ENCODE data around the gene BEND7. TPM values are rescaled to one million over a fixed set of nuclear protein-coding genes. Genes with fewer than 3 reads are reported as not detected.

Gene BEND7
- total RNA-seq, 1 donor from 2014 or later: 25.0 TPM

GRCh38 chr10:13500201-13500600, 28.6 kb downstream of the BEND7 start:
- H3K27ac Mint-ChIP-seq (ENCODE audit: unreplicated experiment): no peak overlapping the region
- H3K4me3 Mint-ChIP-seq: no peak overlapping the region
- peaks cover 29% of the 10 kb centered on the region for H3K4me1 Mint-ChIP-seq
- no peak for TF ChIP-seq CTCF (conservative IDR thresholded peaks at IDR 0.05)
- no peaks in the 10 kb centered on the region for H3K9me3 Mint-ChIP-seq
- no peak for DNase-seq (ENCODE audit: low read depth, low spot score)
- no peaks in the 10 kb centered on the region for H3K36me3 Mint-ChIP-seq (ENCODE audit: low read depth)
- H3K27me3 Mint-ChIP-seq (ENCODE audit: low read depth): no peaks in the 10 kb centered on the region

DNA sequence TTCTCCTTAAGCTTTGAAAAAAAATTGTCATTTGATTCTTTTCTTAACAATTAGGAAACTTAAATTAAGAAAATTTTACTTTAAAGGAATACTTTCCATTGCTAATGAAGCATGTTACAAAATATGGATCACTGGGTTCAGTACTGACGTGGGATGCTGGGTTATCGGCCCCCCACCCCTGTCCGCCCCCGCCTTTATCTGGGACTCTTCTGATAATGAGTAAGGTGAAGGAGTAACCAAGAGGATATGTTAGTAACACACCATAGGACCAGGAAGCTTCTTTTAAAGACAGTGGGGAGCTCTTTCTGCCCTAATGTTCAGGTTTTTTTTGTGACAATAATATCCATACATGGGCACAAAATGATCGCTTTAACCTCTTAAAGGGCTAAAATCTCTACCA, 29.7 kb downstream of the BEND7 start:
- Mint-ChIP-seq H3K27ac (ENCODE audit: unreplicated experiment) (no peak overlapping the region), H3K4me1 (peaks cover 32% of the 10 kb centered on the region), H3K27me3 (ENCODE audit: low read depth) (no peaks in the 10 kb centered on the region), H3K9me3 (no peaks in the 10 kb centered on the region), H3K36me3 (ENCODE audit: low read depth) (peaks cover 2% of the 10 kb centered on the region), H3K4me3 (no peak overlapping the region)
- TF ChIP-seq CTCF (conservative IDR thresholded peaks at IDR 0.05): no peak
- no peak for DNase-seq (ENCODE audit: low read depth, low spot score)

- Mint-ChIP-seq H3K4me3 (peak overlapping the region; percentile 32), H3K27ac (ENCODE audit: unreplicated experiment) (no peak overlapping the region)
These were observed 31.9 kb downstream of the BEND7 start for GRCh38 chr10:13496931-13497330.

GRCh38 chr10:13496164-13496563, 32.6 kb downstream of the BEND7 start:
- Mint-ChIP-seq H3K9me3 (no peaks in the 10 kb centered on the region), H3K36me3 (ENCODE audit: low read depth) (peaks cover 2% of the 10 kb centered on the region), H3K27ac (ENCODE audit: unreplicated experiment) (peak overlapping the region; percentile 79), H3K4me1 (peaks cover 24% of the 10 kb centered on the region), H3K4me3 (no peak overlapping the region), H3K27me3 (ENCODE audit: low read depth) (no peaks in the 10 kb centered on the region)
- no peak for DNase-seq (ENCODE audit: low read depth, low spot score)
- TF ChIP-seq CTCF (conservative IDR thresholded peaks at IDR 0.05): no peak

More at GRCh38 chr10:13496931-13497330, 31.9 kb downstream of the BEND7 start:
- peaks cover 2% of the 10 kb centered on the region for H3K36me3 Mint-ChIP-seq (ENCODE audit: low read depth)
- H3K4me1 Mint-ChIP-seq: peaks cover 24% of the 10 kb centered on the region
- TF ChIP-seq CTCF (conservative IDR thresholded peaks at IDR 0.05): no peak
- H3K9me3 Mint-ChIP-seq: no peaks in the 10 kb centered on the region
- no peaks in the 10 kb centered on the region for H3K27me3 Mint-ChIP-seq (ENCODE audit: low read depth)
- DNase-seq (ENCODE audit: low read depth, low spot score): no peak

DNA sequence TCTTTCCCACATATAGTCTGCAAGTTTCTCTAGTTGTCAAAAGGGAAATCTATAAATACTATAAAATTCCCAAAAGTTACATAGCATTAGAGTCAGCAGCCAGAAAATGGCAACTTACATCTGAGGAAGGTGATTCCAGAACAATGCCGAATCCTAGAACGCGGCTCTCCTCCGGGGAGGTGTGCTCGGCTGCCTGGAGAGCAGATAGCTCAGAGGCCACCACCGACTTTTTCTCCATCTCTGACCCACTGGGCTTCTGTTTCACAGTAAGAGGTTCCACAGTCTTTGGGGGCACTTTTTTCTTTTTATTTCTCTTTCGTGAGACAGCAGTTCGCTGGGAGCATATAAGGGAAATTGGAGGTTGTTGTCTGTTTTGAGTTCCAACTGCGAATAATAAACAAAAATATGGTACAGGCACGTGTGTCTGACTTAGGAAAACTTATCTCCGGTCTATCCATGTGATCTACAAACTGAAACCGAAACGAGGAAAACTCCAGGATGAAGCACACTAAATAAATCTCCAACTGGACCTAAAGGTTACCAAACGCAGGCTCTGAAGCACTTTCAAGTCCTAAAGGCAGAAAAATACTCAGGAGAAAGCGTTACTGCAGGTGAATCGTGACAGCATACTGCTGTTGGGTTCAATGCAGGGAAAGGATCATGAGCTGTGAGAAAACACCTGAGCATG, 36.2 kb downstream of the BEND7 start:
- no peak for DNase-seq (ENCODE audit: low read depth, low spot score)
- Mint-ChIP-seq H3K4me1 (peaks cover 45% of the 10 kb centered on the region), H3K4me3 (no peak overlapping the region), H3K27ac (ENCODE audit: unreplicated experiment) (no peak overlapping the region), H3K36me3 (ENCODE audit: low read depth) (peaks cover 7% of the 10 kb centered on the region), H3K9me3 (no peaks in the 10 kb centered on the region), H3K27me3 (ENCODE audit: low read depth) (no peaks in the 10 kb centered on the region)
- no peak for TF ChIP-seq CTCF (conservative IDR thresholded peaks at IDR 0.05)

All from neural crest cell (in vitro differentiated cells).